ENCODE measurements around the gene NKAIN1. TPM values are rescaled to one million over a fixed set of nuclear protein-coding genes. Genes with fewer than 3 reads are reported as not detected.
"Not testable (repeated sequence)": the region's sequence is repeated elsewhere in the genome, so short reads cannot be mapped to it uniquely, and the experiment has no call there.

Gene NKAIN1
- total and polyA plus RNA-seq, 3 donors from 2014 or later, result 0.39 to 1.5 (median 1.4) TPM

DNA sequence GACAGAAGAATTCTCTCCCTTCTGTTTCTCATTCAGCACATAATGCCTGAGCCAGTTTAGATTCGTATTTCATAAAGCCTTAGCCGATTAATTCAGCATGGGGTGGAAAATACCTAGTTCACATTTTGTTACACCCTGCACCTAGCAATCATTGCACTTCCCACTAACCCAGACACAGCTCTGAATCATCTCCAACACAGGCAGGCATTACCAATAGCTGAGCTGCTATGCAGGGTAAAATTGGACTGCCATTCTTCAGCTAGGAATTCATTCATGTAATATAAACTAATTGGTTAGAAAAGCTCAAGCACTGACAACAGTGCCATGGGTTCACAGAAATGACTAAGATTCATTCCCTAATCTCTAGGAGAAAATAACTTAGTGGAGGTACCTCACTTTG, 26.9 kb upstream of the NKAIN1 start:
- no peak for TF ChIP-seq POLR2A (IDR thresholded peaks at IDR 0.05)
- TF ChIP-seq CTCF (IDR thresholded peaks at IDR 0.05), result no peak
- intact Hi-C loops (cut with DNase I; ENCODE audit: low total_unique reads), result no loop called here

DNA sequence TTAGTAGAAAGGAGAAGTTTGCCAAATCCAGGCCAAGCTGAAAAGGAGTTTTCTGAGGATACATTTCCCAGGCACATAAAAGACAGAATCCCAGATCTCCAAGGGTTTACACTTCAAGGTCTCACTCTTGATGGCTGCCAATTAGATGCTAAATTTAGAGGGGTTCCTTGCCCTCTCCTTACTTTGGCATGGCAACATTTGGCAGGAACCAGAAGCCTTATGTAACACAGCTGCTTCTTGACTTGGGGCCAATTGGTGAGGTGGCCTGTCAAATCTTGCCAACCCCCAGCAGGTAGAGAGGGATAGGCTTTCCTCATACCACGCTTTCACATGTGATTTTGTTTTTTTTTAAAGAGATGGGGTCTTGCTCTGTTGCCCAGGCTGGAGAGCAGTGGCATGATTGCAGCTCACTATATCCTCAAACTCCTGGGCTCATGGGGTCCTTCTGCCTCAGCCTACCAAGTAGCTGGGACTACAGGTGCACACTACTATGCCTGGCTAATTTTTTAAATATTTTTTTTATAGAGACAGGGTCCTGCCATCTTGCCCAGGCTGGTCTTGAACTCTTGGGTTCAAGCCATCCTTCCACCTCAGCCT, 25.2 kb upstream of the NKAIN1 start:
- TF ChIP-seq CTCF (IDR thresholded peaks at IDR 0.05) (no peak), POLR2A (IDR thresholded peaks at IDR 0.05) (no peak)
- H3K27ac ChIP-seq, result no peak overlapping the region

More for the DNA sequence above, 26.9 kb upstream of the NKAIN1 start:
- no peaks in the 10 kb centered on the region for H3K36me3 ChIP-seq (ENCODE audit: low read depth, missing control alignments)
- H3K27me3 ChIP-seq, result no peaks in the 10 kb centered on the region
- WGBS, 2 donors, result 87 to 92% methylated on average over 2 of the region's 2 CpGs
- no peak for DNase-seq
- H3K9me3 ChIP-seq, result no peaks in the 10 kb centered on the region
- no peak overlapping the region for H3K27ac ChIP-seq
- no peaks in the 10 kb centered on the region for H3K4me1 ChIP-seq
- H3K4me3 ChIP-seq, result no peak overlapping the region

DNA sequence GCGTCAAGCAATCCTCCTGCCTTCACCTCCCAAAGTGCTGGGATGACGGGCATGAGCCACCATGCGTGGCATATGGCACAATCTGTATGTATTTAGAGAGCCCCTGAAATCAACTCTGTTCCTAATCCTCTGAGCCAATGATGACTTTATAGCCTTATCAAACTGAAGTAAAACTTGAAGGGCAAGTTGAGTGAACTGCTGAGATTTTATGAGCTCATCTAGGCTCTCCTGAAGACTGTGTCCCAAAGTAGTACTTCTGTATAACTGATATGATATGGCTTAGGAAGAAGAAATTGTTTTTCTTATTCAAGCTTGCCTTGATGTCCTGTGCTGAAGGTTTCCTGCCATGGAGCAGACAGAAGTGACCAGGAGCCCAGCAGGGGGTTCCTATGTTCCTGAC, 23.7 kb upstream of the NKAIN1 start:
- no peak for DNase-seq
- Histone ChIP-seq H3K4me3 (no peak overlapping the region), H3K27ac (no peak overlapping the region), H3K9me3 (no peaks in the 10 kb centered on the region), H3K4me1 (no peaks in the 10 kb centered on the region), H3K36me3 (ENCODE audit: low read depth, missing control alignments) (no peaks in the 10 kb centered on the region), H3K27me3 (no peaks in the 10 kb centered on the region)
- intact Hi-C loops (cut with DNase I; ENCODE audit: low total_unique reads), result no loop called here
- 88 to 93% methylated on average over 3 of the region's 3 CpGs for WGBS, 2 donors
- TF ChIP-seq CTCF (IDR thresholded peaks at IDR 0.05) (no peak), POLR2A (IDR thresholded peaks at IDR 0.05) (no peak)

More for the DNA sequence above, 25.2 kb upstream of the NKAIN1 start:
- Histone ChIP-seq H3K4me1 (no peaks in the 10 kb centered on the region), H3K9me3 (no peaks in the 10 kb centered on the region), H3K27me3 (no peaks in the 10 kb centered on the region), H3K36me3 (ENCODE audit: low read depth, missing control alignments) (no peaks in the 10 kb centered on the region), H3K4me3 (no peak overlapping the region)
- DNase-seq, result no peak
- intact Hi-C loops (cut with DNase I; ENCODE audit: low total_unique reads), result no loop called here
- 93 to 100% methylated on average over 1 of the region's 1 CpG for WGBS, 2 donors

- DNase-seq; H3K27me3 ChIP-seq; H3K4me3 ChIP-seq; intact Hi-C loops (cut with DNase I; ENCODE audit: low total_unique reads); H3K36me3 ChIP-seq (ENCODE audit: low read depth, missing control alignments); H3K9me3 ChIP-seq; H3K27ac ChIP-seq; H3K4me1 ChIP-seq: not testable (repeated sequence)
- WGBS, 2 donors, result 60 to 70% methylated on average over 5 of the region's 5 CpGs
Observed at GRCh38 chr1:31262393-31262792, 22.7 kb upstream of the NKAIN1 start.

DNA sequence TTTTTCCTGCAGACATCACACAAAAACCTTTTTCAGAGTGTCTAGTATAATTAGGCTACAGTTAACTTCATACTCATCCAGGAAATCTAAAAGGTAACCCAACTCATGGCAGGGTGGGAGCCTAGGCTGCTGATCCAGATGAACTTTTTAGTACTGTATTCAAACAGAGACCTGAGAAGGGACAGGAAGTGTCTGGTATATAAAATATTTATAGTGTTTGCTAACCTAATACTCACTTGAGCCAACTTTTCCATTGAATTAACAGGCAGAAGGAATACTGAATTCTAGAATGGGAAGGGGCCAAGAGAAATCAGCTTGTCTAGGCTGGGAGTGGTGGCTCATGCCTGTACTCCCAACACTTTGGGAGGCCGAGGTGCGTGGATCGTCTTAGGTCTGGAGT, 22.2 kb upstream of the NKAIN1 start:
- TF ChIP-seq CTCF (IDR thresholded peaks at IDR 0.05), result no peak
- TF ChIP-seq POLR2A (IDR thresholded peaks at IDR 0.05), result no peak
- Histone ChIP-seq H3K4me3 (no peak overlapping the region), H3K27ac (no peak overlapping the region), H3K27me3 (no peaks in the 10 kb centered on the region), H3K36me3 (ENCODE audit: low read depth, missing control alignments) (no peaks in the 10 kb centered on the region), H3K9me3 (no peaks in the 10 kb centered on the region), H3K4me1 (no peaks in the 10 kb centered on the region)
- intact Hi-C loops (cut with DNase I; ENCODE audit: low total_unique reads), result no loop called here
- no peak for DNase-seq
- WGBS, 2 donors, result 91 to 94% methylated on average over 3 of the region's 3 CpGs

Measured in testis (tissue), 3 donors.